Measurements from ENCODE around the gene ARHGEF17.
"Not testable (repeated sequence)": the region's sequence is repeated elsewhere in the genome, so short reads cannot be mapped to it uniquely, and the experiment has no call there.

Gene ARHGEF17

GRCh38 chr11:73308003-73308960 lies at the start of gene ARHGEF17:
Gene ARHGEF17 (plus strand): TSS chr11:73308276. CDS start chr11:73308639, 363 bp downstream.
- DNase-seq (ENCODE audit: low read depth in 3 of 3), result peak in 1 of 3 experiments; percentile 36

- DNase-seq (ENCODE audit: low read depth in 3 of 3), result no peak
These were observed 48.5 kb upstream of the ARHGEF17 start for GRCh38 chr11:73259406-73260126.

- no peak for DNase-seq (ENCODE audit: low read depth in 3 of 3)
These were observed 48.0 kb upstream of the ARHGEF17 start for GRCh38 chr11:73260127-73260457.

- DNase-seq (ENCODE audit: low read depth in 3 of 3), result no peak
These were observed 45.1 kb upstream of the ARHGEF17 start for GRCh38 chr11:73262851-73263495.

- no peak for DNase-seq (ENCODE audit: low read depth in 3 of 3)
These were observed 44.4 kb upstream of the ARHGEF17 start for GRCh38 chr11:73263640-73264039.

GRCh38 chr11:73265278-73265810 lies 42.7 kb upstream of the ARHGEF17 start:
- DNase-seq (ENCODE audit: low read depth in 3 of 3), result no peak

GRCh38 chr11:73265853-73266645 lies 42.0 kb upstream of the ARHGEF17 start:
- DNase-seq (ENCODE audit: low read depth in 3 of 3), result no peak

GRCh38 chr11:73266646-73267020 lies 41.4 kb upstream of the ARHGEF17 start:
- no peak for DNase-seq (ENCODE audit: low read depth in 3 of 3)

- no peak for DNase-seq (ENCODE audit: low read depth in 3 of 3)
These were observed 40.8 kb upstream of the ARHGEF17 start for GRCh38 chr11:73267122-73267846.

GRCh38 chr11:73267906-73268540 lies 40.1 kb upstream of the ARHGEF17 start:
- no peak for DNase-seq (ENCODE audit: low read depth in 3 of 3)

- no peak for DNase-seq (ENCODE audit: low read depth in 3 of 3)
These were observed 39.3 kb upstream of the ARHGEF17 start for GRCh38 chr11:73268671-73269271.

GRCh38 chr11:73269459-73270015 lies 38.5 kb upstream of the ARHGEF17 start:
- no peak for DNase-seq (ENCODE audit: low read depth in 3 of 3)

GRCh38 chr11:73270016-73270854 lies 37.8 kb upstream of the ARHGEF17 start:
- no peak for DNase-seq (ENCODE audit: low read depth in 3 of 3)

GRCh38 chr11:73270855-73271477 lies 37.1 kb upstream of the ARHGEF17 start:
- DNase-seq (ENCODE audit: low read depth in 3 of 3), result no peak

GRCh38 chr11:73271478-73271865 lies 36.6 kb upstream of the ARHGEF17 start:
- DNase-seq (ENCODE audit: low read depth in 3 of 3), result not testable (repeated sequence)

GRCh38 chr11:73271936-73272679 lies 36.0 kb upstream of the ARHGEF17 start, which contains the start of gene P2RY6:
Gene P2RY6 (plus strand): TSS chr11:73272338. CDS start chr11:73296519, 24,181 bp downstream.
- no peak for DNase-seq (ENCODE audit: low read depth in 3 of 3)

GRCh38 chr11:73272680-73273038 lies 35.4 kb upstream of the ARHGEF17 start:
- no peak for DNase-seq (ENCODE audit: low read depth in 3 of 3)

Measured in stimulated activated CD4-positive, alpha-beta T cell treated with anti-CD3 and anti-CD28 coated beads, TNF-alpha, amount 100 ng/mL, for 24 hours (primary cell).